ENCODE measurements around the gene KRTAP10-1. TPM values are rescaled to one million over a fixed set of nuclear protein-coding genes. Genes with fewer than 3 reads are reported as not detected.

Gene KRTAP10-1
- total RNA-seq, 1 experiment from 2014 or later, result 0.47 TPM

GRCh38 chr21:44524414-44525371 lies 15.3 kb downstream of the KRTAP10-1 start:
- H3K4me3 ChIP-seq (ENCODE audit: low read depth, low read length, poor library complexity, severe bottlenecking), result no peak overlapping the region
- CTCF ChIA-PET, result no interaction called here
- no peak overlapping the region for H3K27ac ChIP-seq (ENCODE audit: low read depth, low read length, poor library complexity, severe bottlenecking)
- BruUV-seq (replicated peaks), result no TSS peak
- TF ChIP-seq EZH2 (IDR thresholded peaks at IDR 0.05; ENCODE audit: borderline replicate concordance, low read depth, low read length, poor library complexity, severe bottlenecking) (no peak), CTCF (conservative IDR thresholded peaks at IDR 0.05; ENCODE audit: low read depth, low read length) (no peak)
- peaks cover 6% of the 10 kb centered on the region for H3K9me3 ChIP-seq (ENCODE audit: low read depth, low read length, poor library complexity, severe bottlenecking)
- no peak for DNase-seq (ENCODE audit: low spot score)
- no peaks in the 10 kb centered on the region for H3K27me3 ChIP-seq (replicated peaks; ENCODE audit: insufficient read depth, low read depth, low read length, poor library complexity)
- POLR2A ChIA-PET (ENCODE audit: low non-redundant PET), result no interaction called here
- no peaks in the 10 kb centered on the region for H3K36me3 ChIP-seq (ENCODE audit: insufficient read depth, low read length, poor library complexity, severe bottlenecking)
- no peaks in the 10 kb centered on the region for H3K4me1 ChIP-seq (ENCODE audit: insufficient read depth, low read length, poor library complexity, severe bottlenecking)
- intact Hi-C loops (cut with micrococcal nuclease; ENCODE audit: unreplicated experiment), result no loop called here

GRCh38 chr21:44523567-44524413 lies 16.2 kb downstream of the KRTAP10-1 start:
- no peaks in the 10 kb centered on the region for H3K27me3 ChIP-seq (replicated peaks; ENCODE audit: insufficient read depth, low read depth, low read length, poor library complexity)
- H3K4me3 ChIP-seq (ENCODE audit: low read depth, low read length, poor library complexity, severe bottlenecking), result no peak overlapping the region
- intact Hi-C loops (cut with micrococcal nuclease; ENCODE audit: unreplicated experiment), result no loop called here
- BruUV-seq (replicated peaks), result no TSS peak
- no peaks in the 10 kb centered on the region for H3K4me1 ChIP-seq (ENCODE audit: insufficient read depth, low read length, poor library complexity, severe bottlenecking)
- H3K27ac ChIP-seq (ENCODE audit: low read depth, low read length, poor library complexity, severe bottlenecking), result no peak overlapping the region
- no peaks in the 10 kb centered on the region for H3K36me3 ChIP-seq (ENCODE audit: insufficient read depth, low read length, poor library complexity, severe bottlenecking)
- ChIA-PET CTCF (no interaction called here), POLR2A (ENCODE audit: low non-redundant PET) (no interaction called here)
- no peak for DNase-seq (ENCODE audit: low spot score)
- TF ChIP-seq CTCF (conservative IDR thresholded peaks at IDR 0.05; ENCODE audit: low read depth, low read length) (no peak), EZH2 (IDR thresholded peaks at IDR 0.05; ENCODE audit: borderline replicate concordance, low read depth, low read length, poor library complexity, severe bottlenecking) (no peak)
- H3K9me3 ChIP-seq (ENCODE audit: low read depth, low read length, poor library complexity, severe bottlenecking), result peaks cover 6% of the 10 kb centered on the region

- ChIA-PET POLR2A (ENCODE audit: low non-redundant PET) (no interaction called here), CTCF (no interaction called here)
- no peak for DNase-seq (ENCODE audit: low spot score)
- BruUV-seq (replicated peaks), result no TSS peak
- Histone ChIP-seq H3K4me1 (ENCODE audit: insufficient read depth, low read length, poor library complexity, severe bottlenecking) (no peaks in the 10 kb centered on the region), H3K36me3 (ENCODE audit: insufficient read depth, low read length, poor library complexity, severe bottlenecking) (no peaks in the 10 kb centered on the region), H3K27me3 (replicated peaks; ENCODE audit: insufficient read depth, low read depth, low read length, poor library complexity) (no peaks in the 10 kb centered on the region), H3K4me3 (ENCODE audit: low read depth, low read length, poor library complexity, severe bottlenecking) (no peak overlapping the region), H3K27ac (ENCODE audit: low read depth, low read length, poor library complexity, severe bottlenecking) (no peak overlapping the region), H3K9me3 (ENCODE audit: low read depth, low read length, poor library complexity, severe bottlenecking) (peaks cover 6% of the 10 kb centered on the region)
- TF ChIP-seq EZH2 (IDR thresholded peaks at IDR 0.05; ENCODE audit: borderline replicate concordance, low read depth, low read length, poor library complexity, severe bottlenecking) (no peak), CTCF (conservative IDR thresholded peaks at IDR 0.05; ENCODE audit: low read depth, low read length) (no peak)
- intact Hi-C loops (cut with micrococcal nuclease; ENCODE audit: unreplicated experiment), result no loop called here
These were observed 17.2 kb downstream of the KRTAP10-1 start for GRCh38 chr21:44522753-44523204.

Data from A673 (cell line).